Trophoblast cell (in vitro differentiated cells and primary cell): Measurements from ENCODE around the gene CAMK1D.
"Not testable (repeated sequence)": the region's sequence is repeated elsewhere in the genome, so short reads cannot be mapped to it uniquely, and the experiment has no call there.

Experiments used
- DNase-seq, 2 donors: peaks; one replicate each; pipeline ENCODE4 v3.0.0-alpha.2; 2016
- H2AFZ ChIP-seq: 2 replicates; pipeline ENCODE4 v1.6.1; 2013; ENCODE audit warnings: low read length, moderate library complexity, mild to moderate bottlenecking; ENCODE audit not compliant: insufficient read depth, poor library complexity
- H2AK5ac ChIP-seq: 2 replicates; pipeline ENCODE4 v1.6.1; 2013; ENCODE audit warnings: mild to moderate bottlenecking, low read length
- H2BK120ac ChIP-seq: 2 replicates; pipeline ENCODE4 v1.6.1; 2013; ENCODE audit warnings: low read length, mild to moderate bottlenecking, moderate library complexity; ENCODE audit not compliant: insufficient read depth, poor library complexity
- H2BK12ac ChIP-seq: 2 replicates; pipeline ENCODE4 v1.6.1; 2013; ENCODE audit warnings: mild to moderate bottlenecking, low read length, moderate library complexity
- H2BK5ac ChIP-seq: 2 replicates; pipeline ENCODE4 v1.6.1; 2013; ENCODE audit warnings: low read length, low read depth, moderate library complexity, mild to moderate bottlenecking; ENCODE audit not compliant: poor library complexity
- H3K14ac ChIP-seq: 2 replicates; pipeline ENCODE4 v1.6.1; 2013; ENCODE audit warnings: mild to moderate bottlenecking, low read length
- H3K18ac ChIP-seq: 2 replicates; pipeline ENCODE4 v1.6.1; 2013; ENCODE audit warnings: mild to moderate bottlenecking, low read length
- H3K23ac ChIP-seq: 2 replicates; pipeline ENCODE4 v1.6.1; 2013; ENCODE audit warnings: low read length
- H3K27ac ChIP-seq: 2 replicates; pipeline ENCODE4 v1.5.1; 2013; ENCODE audit warnings: low read depth, mild to moderate bottlenecking, inconsistent platforms, low read length, moderate library complexity
- H3K27me3 ChIP-seq: 2 replicates; pipeline ENCODE4 v1.6.1; 2013; ENCODE audit warnings: inconsistent platforms, mild to moderate bottlenecking, low read length, moderate library complexity; ENCODE audit not compliant: insufficient read depth
- H3K36me3 ChIP-seq, 2 experiments: 1 replicate in 1 of 2; 2 replicates in 1 of 2; pipeline ENCODE4 v1.6.1; 2013; ENCODE audit warnings: low read length in 2 of 2, mild to moderate bottlenecking in 2 of 2, moderate library complexity in 1 of 2; ENCODE audit not compliant: insufficient read depth in 2 of 2, control insufficient read depth in 1 of 2
- H3K4ac ChIP-seq: 2 replicates; pipeline ENCODE4 v1.6.1; 2013; ENCODE audit warnings: low read depth, mild to moderate bottlenecking, low read length, moderate library complexity
- H3K4me1 ChIP-seq, 2 experiments: 1 replicate in 1 of 2; 2 replicates in 1 of 2; pipeline ENCODE4 v1.6.1; 2013; ENCODE audit warnings: low read length in 2 of 2, mild to moderate bottlenecking in 2 of 2, moderate library complexity in 1 of 2; ENCODE audit not compliant: insufficient read depth in 2 of 2, control insufficient read depth in 1 of 2
- H3K4me2 ChIP-seq: 2 replicates; pipeline ENCODE4 v1.6.1; 2013; ENCODE audit warnings: inconsistent platforms, mild to moderate bottlenecking, low read length, moderate library complexity
- H3K4me3 ChIP-seq: 2 replicates; pipeline ENCODE4 v1.5.1; 2013; ENCODE audit warnings: mild to moderate bottlenecking, low read depth, low read length, inconsistent platforms
- H3K79me1 ChIP-seq: one replicate; pipeline ENCODE4 v1.6.1; 2013; ENCODE audit warnings: low read length
- H3K79me2 ChIP-seq: 2 replicates; pipeline ENCODE4 v1.6.1; 2013; ENCODE audit warnings: low read length, mild to moderate bottlenecking; ENCODE audit not compliant: control insufficient read depth, insufficient read depth, poor library complexity
- H3K9ac ChIP-seq: 2 replicates; pipeline ENCODE4 v1.6.1; 2013; ENCODE audit warnings: mild to moderate bottlenecking, low read length
- H3K9me3 ChIP-seq: 2 replicates; pipeline ENCODE4 v1.6.1; 2013; ENCODE audit warnings: low read depth, mild to moderate bottlenecking, control low read depth, inconsistent platforms, low read length; ENCODE audit not compliant: insufficient read depth
- H4K12ac ChIP-seq: 2 replicates; pipeline ENCODE4 v1.6.1; 2013; ENCODE audit warnings: low read depth, mild to moderate bottlenecking, low read length, moderate library complexity
- H4K8ac ChIP-seq: 2 replicates; pipeline ENCODE4 v1.6.1; 2013; ENCODE audit warnings: low read depth, mild to moderate bottlenecking, low read length, moderate library complexity
- H4K91ac ChIP-seq: one replicate; pipeline ENCODE4 v1.6.1; 2013; ENCODE audit warnings: low read depth, mild to moderate bottlenecking, low read length, moderate library complexity
- WGBS: extraction: QIAGEN DNeasy Blood & Tissue Kit; methylation state at CpG from one replicate; pipeline ENCODE4 v1.1.7; 2013; ENCODE audit warnings: missing lambda C conversion rate; ENCODE audit not compliant: insufficient read length, insufficient coverage; ENCODE audit errors: extremely low coverage; 5-methylcytosine and 5-hydroxymethylcytosine counted together

Gene CAMK1D

GRCh38 chr10:12354696-12355095, 5.3 kb downstream of the CAMK1D start:
- H2BK120ac ChIP-seq, H3K4ac ChIP-seq, H3K36me3 ChIP-seq, H3K9me3 ChIP-seq, H2BK12ac ChIP-seq, H3K4me3 ChIP-seq, H4K12ac ChIP-seq, H4K91ac ChIP-seq, H2AK5ac ChIP-seq, H3K27ac ChIP-seq, H3K14ac ChIP-seq, H3K23ac ChIP-seq, H3K79me1 ChIP-seq, H3K18ac ChIP-seq, H2BK5ac ChIP-seq, DNase-seq, H2AFZ ChIP-seq, H3K79me2 ChIP-seq, H3K4me2 ChIP-seq, H3K4me1 ChIP-seq, H4K8ac ChIP-seq, H3K9ac ChIP-seq: not testable (repeated sequence)
- peaks cover 18% of the 10 kb centered on the region for H3K27me3 ChIP-seq
- WGBS: no CpG with 5 or more reads among the region's 7 CpGs

GRCh38 chr10:12355384-12355783, 6.0 kb downstream of the CAMK1D start:
- no CpG with 5 or more reads among the region's 12 CpGs for WGBS
- no peaks in the 10 kb centered on the region for H3K36me3 ChIP-seq
- peaks cover 12% of the 10 kb centered on the region for H3K27me3 ChIP-seq
- no peak overlapping the region for H2BK5ac ChIP-seq
- no peak overlapping the region for H2BK120ac ChIP-seq
- H2BK12ac ChIP-seq: no peak overlapping the region
- no peaks in the 10 kb centered on the region for H3K79me2 ChIP-seq
- H2AK5ac ChIP-seq: no peak overlapping the region
- H4K12ac ChIP-seq: no peak overlapping the region
- H3K18ac ChIP-seq: no peak overlapping the region
- peaks cover under 1 to 1% of the 10 kb centered on the region in 2 experiments for H3K4me1 ChIP-seq
- no peak overlapping the region for H3K4ac ChIP-seq
- no peak overlapping the region for H2AFZ ChIP-seq
- no peaks in the 10 kb centered on the region for H3K9me3 ChIP-seq
- no peak overlapping the region for H3K14ac ChIP-seq
- no peaks in the 10 kb centered on the region for H3K79me1 ChIP-seq
- no peak overlapping the region for H3K9ac ChIP-seq
- DNase-seq: no peak
- H4K8ac ChIP-seq: no peak overlapping the region
- H3K27ac ChIP-seq: no peak overlapping the region
- H3K23ac ChIP-seq: no peak overlapping the region
- H3K4me3 ChIP-seq: no peak overlapping the region
- no peak overlapping the region for H4K91ac ChIP-seq
- no peak overlapping the region for H3K4me2 ChIP-seq

- Histone ChIP-seq H2BK5ac (no peak overlapping the region), H2AK5ac (no peak overlapping the region), H3K27me3 (no peaks in the 10 kb centered on the region), H3K14ac (no peak overlapping the region), H3K79me1 (no peaks in the 10 kb centered on the region), H3K4me1 (no peaks in the 10 kb centered on the region), H3K9ac (no peak overlapping the region), H3K4me2 (no peak overlapping the region), H3K23ac (no peak overlapping the region), H4K91ac (no peak overlapping the region), H4K8ac (no peak overlapping the region), H3K4ac (no peak overlapping the region), H3K18ac (no peak overlapping the region), H3K36me3 (no peaks in the 10 kb centered on the region), H3K9me3 (no peaks in the 10 kb centered on the region), H3K27ac (no peak overlapping the region), H4K12ac (no peak overlapping the region), H3K4me3 (no peak overlapping the region), H2BK12ac (no peak overlapping the region), H2AFZ (no peak overlapping the region), H3K79me2 (no peaks in the 10 kb centered on the region), H2BK120ac (no peak overlapping the region)
- no CpG with 5 or more reads among the region's 13 CpGs for WGBS
- DNase-seq: no peak
Measured at GRCh38 chr10:12357525-12358151, 8.3 kb downstream of the CAMK1D start.

GRCh38 chr10:12358863-12359564, 9.7 kb downstream of the CAMK1D start:
- no peak overlapping the region for H2BK120ac ChIP-seq
- H3K27ac ChIP-seq: no peak overlapping the region
- H4K12ac ChIP-seq: no peak overlapping the region
- H3K9me3 ChIP-seq: no peaks in the 10 kb centered on the region
- H3K4me2 ChIP-seq: no peak overlapping the region
- no peak overlapping the region for H4K8ac ChIP-seq
- no peaks in the 10 kb centered on the region for H3K79me1 ChIP-seq
- no peak overlapping the region for H3K4ac ChIP-seq
- H2AFZ ChIP-seq: no peak overlapping the region
- H2AK5ac ChIP-seq: no peak overlapping the region
- H3K36me3 ChIP-seq: no peaks in the 10 kb centered on the region
- no peak for DNase-seq
- H3K18ac ChIP-seq: no peak overlapping the region
- no peak overlapping the region for H4K91ac ChIP-seq
- H3K4me3 ChIP-seq: no peak overlapping the region
- H3K9ac ChIP-seq: no peak overlapping the region
- no peaks in the 10 kb centered on the region for H3K79me2 ChIP-seq
- H2BK5ac ChIP-seq: no peak overlapping the region
- H3K14ac ChIP-seq: no peak overlapping the region
- H3K23ac ChIP-seq: no peak overlapping the region
- H3K4me1 ChIP-seq: no peaks in the 10 kb centered on the region
- H2BK12ac ChIP-seq: no peak overlapping the region
- no peaks in the 10 kb centered on the region for H3K27me3 ChIP-seq
- no CpG with 5 or more reads among the region's 11 CpGs for WGBS
